Eye (tissue), 1 donor: ENCODE measurements around the gene PIAS3.
"Not testable (repeated sequence)": the region's sequence is repeated elsewhere in the genome, so short reads cannot be mapped to it uniquely, and the experiment has no call there.

Experiments
- DNase-seq: peaks from one replicate; pipeline ENCODE4 v3.0.0-alpha.2; 2015

The PIAS3 gene

DNA sequence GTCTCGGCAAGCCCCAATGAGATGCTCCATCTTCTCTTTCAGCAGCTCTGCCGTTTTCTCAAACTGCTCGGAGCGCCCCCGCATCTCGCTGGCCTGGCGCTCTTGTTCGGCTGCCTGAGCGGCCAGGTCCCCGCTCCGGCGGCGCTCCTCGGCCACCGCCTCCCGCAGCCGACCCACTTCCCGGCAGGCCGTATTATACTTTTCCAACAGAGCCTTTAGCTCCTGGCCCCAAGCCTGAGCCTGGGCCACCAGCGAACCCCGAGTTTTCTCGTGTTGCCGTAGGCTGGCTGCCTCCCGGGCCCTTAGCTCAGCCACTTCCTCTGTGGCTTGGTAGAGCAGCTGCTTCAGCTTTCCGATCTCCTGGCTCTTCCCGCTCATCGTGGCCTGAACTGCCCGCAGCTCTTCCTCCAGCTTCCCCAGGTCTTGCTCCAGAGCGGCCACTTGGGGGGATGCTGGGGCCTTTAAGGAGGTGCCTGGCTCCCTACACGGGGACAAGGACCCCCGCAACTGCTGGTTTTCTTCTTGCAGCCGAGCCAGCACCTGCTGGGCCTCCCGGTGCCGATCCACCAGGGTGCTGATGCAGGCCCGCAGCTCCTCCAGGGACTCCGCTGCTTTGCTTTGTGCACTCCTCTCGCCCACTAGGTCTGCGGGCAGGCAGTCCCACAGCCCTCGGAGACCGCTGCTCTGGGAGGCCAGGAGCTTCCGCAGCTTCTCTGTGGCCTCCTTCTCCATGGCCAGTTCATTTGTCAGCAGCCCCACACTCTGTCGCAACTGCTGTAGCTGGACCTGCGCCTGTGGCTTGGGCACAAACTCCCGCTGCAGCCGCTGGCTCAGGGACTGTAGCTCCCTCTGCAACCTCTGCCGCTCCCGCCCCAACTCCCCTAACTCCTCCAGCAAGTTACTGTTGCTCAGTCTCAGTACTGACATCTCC, 13.4 kb upstream of the PIAS3 start:
- peak; percentile 87 for DNase-seq

GRCh38 chr1:145868232-145868631, 9.4 kb upstream of the PIAS3 start:
- DNase-seq: no peak

- DNase-seq: peak; percentile 30
Observed at GRCh38 chr1:145863282-145864018, 4.6 kb upstream of the PIAS3 start.

- peak; percentile 93 for DNase-seq
Observed at GRCh38 chr1:145859491-145860023, 676 bp upstream of the PIAS3 start.

- no peak for DNase-seq
Observed at GRCh38 chr1:145858238-145858900, 512 bp downstream of the PIAS3 start.

DNA sequence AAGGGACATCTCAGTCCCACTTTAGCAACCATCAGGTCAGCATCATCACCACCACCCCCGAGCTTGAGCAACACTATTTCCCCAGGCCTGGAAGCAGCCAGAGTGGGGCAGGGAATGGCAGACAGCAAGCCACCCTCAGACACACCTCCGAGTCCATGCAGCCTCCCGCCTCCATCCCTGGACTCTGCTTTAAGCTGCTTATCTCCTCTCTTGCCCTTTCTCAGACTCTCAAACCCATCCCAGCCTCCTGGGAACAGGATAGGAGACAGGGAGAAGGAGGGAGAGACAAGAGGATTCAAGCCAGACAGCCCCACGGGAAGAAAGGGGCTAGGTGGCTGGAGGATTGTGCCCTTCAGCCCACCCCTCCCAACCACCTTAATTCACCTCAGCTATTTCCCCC, 1.7 kb downstream of the PIAS3 start:
- DNase-seq: no peak

DNA sequence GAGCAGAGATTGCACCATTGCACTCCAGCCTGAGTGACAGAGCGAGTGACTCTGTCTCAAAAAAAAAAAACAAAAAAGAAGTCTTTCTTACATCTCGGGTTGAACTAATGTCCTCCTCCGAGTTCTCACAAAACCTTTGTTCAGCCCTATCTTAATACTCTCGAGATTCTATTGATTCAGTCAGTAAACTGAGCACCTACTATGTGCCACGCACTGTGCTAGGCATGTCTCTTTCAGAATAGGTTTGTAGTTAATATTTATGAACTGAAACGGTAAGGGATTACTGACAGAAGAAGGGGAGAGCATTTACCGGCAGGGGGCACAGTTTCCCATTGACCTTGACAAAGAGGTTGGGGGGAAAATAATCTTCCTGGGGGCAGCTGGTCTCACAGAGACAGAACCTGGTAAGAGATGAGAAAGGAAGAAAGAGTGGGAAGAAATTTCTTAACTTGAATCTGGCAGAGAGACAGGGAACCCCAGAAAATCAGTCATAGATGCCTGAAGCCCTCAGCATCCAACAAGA, 3.4 kb downstream of the PIAS3 start:
- no peak for DNase-seq

- no peak for DNase-seq
Observed at GRCh38 chr1:145849356-145850160, 9.3 kb downstream of the PIAS3 start.

DNA sequence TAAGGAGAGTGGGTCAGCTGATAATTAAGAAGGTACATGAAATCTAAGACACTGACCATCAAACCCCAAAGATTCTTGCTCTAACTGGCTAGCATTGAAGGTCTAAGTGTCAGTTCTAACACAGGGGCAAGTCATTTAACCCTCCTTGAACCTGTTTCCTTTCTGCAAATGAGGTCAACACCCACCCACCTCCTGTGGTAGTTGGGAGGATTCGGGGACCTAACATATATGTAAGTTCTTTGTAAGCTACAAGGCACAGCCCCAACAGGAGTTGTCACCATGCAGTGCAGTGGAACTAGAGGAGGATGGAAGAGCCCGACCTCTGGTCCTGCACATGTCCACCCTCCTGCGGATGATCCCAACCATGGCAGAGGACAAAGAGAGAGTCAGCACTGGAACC, 11.1 kb downstream of the PIAS3 start:
- no peak for DNase-seq

DNA sequence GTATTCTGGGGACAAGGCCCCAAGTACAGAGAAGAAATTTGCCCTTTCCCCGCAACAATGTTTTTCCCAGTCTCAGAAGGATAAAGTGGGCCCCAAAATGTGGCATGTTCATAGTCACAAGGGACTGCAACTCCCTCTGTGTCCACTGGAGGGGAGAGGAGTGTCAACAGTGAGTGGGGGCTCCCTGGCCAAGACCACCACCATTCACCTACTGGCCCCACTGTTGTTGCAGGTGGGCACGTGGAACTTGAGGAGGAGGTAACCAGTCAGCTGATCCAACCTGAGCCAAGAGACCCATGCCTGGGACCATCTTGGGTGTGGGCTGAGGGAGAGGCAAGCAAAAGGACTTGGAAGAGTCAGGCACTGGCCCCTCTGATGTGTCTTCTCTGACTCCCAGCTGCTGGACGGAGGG, 12.7 kb downstream of the PIAS3 start:
- DNase-seq: peak; percentile 77

- peak; percentile 93 for DNase-seq
Observed at GRCh38 chr1:145845514-145846161, 13.2 kb downstream of the PIAS3 start, which contains the start of gene NUDT17. Gene NUDT17 (plus strand): TSS chr1:145845630. CDS start chr1:145845641, 11 bp downstream.

GRCh38 chr1:145845144-145845513, 13.8 kb downstream of the PIAS3 start:
- DNase-seq: no peak

DNA sequence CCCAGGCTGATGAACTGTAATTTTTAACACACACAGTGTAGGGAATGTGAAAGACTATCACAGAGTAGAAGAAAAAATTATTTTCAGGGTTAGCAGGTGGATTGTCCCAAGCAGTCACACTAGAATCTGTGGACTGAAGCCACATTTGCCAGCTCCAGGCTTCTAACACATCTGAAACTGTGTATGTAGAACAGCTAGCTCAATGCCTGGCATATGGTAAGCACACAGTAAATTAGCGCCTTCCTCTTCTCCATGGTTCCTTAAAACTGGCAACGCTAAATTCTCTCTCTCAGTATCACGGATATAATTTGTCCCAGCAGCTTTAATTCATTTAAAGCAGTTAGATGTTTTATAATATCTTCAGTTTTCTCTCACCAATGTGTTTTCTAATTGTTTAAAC, 15.8 kb downstream of the PIAS3 start:
- no peak for DNase-seq

DNA sequence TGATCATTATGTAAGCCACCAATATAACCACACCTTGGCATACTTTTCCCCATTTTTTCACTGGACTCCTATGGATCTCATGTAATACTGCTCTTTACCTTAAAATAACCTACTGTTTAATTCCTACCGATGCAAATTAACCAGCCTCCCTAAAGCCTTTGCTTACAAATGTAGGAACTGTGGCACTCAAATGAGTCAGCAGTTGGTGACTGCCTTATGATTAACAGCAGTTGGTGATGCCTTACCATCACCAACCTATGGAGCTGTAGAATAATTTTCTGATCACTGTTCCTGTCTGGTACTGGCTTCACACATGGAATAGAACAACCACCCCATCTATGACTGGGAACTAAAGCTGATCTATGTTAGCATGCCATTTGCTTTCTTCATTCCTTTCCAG, 21.2 kb downstream of the PIAS3 start:
- DNase-seq: no peak

DNA sequence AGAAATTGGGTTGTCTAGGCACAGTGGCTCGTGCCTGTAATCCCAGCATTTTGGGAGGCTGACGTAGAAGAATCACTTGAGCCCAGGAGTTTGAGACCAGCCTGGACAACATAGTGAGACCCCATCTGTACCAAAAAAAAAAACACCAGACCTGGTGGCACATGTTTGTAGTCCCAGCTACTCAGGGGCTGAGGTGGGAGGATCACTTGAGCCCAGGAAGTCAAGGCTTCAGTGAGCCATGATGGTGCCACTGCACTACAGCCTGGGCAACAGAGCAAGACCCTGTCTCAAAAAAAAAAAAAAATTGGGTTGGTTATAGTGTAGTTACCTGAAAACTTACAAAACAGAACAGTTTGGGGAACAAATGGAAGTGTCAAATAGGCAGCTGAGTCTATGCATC, 28.1 kb downstream of the PIAS3 start:
- DNase-seq: not testable (repeated sequence)

DNA sequence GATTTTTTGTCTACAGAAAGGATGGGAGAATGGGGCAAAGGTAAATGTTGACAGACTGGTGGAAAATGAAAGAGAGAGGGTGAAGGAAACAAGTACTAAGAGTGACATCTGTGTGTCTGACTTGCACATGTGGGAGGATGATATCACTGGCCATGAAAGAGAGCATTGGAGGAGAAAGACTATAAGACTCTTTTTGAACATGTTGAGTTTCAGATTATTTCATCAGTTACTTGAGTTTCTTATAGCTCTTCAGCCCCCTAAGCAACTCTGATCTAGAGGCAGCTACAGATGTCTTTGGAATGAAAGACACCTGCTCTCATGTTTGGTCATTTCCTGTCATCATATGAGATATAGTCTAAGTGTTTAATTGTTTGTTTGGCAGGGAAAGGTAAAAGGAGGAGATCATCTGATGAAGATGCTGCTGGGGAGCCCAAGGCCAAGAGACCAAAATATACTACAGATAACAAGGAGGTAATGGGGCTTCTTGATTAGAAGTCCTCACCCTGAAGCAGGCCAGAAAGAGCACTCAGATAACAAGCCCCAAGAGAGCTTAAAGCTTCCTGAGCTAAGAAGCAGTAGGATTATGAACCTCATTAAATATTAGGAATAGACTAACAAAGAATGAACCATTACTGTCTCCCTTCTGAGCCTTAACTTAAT, 30.4 kb downstream of the PIAS3 start:
- no peak for DNase-seq

- DNase-seq: no peak
Observed at GRCh38 chr1:145827966-145828365, 30.9 kb downstream of the PIAS3 start.

GRCh38 chr1:145826030-145826429, 32.9 kb downstream of the PIAS3 start:
- DNase-seq: no peak

GRCh38 chr1:145824499-145824842, 34.4 kb downstream of the PIAS3 start:
- no peak for DNase-seq

DNA sequence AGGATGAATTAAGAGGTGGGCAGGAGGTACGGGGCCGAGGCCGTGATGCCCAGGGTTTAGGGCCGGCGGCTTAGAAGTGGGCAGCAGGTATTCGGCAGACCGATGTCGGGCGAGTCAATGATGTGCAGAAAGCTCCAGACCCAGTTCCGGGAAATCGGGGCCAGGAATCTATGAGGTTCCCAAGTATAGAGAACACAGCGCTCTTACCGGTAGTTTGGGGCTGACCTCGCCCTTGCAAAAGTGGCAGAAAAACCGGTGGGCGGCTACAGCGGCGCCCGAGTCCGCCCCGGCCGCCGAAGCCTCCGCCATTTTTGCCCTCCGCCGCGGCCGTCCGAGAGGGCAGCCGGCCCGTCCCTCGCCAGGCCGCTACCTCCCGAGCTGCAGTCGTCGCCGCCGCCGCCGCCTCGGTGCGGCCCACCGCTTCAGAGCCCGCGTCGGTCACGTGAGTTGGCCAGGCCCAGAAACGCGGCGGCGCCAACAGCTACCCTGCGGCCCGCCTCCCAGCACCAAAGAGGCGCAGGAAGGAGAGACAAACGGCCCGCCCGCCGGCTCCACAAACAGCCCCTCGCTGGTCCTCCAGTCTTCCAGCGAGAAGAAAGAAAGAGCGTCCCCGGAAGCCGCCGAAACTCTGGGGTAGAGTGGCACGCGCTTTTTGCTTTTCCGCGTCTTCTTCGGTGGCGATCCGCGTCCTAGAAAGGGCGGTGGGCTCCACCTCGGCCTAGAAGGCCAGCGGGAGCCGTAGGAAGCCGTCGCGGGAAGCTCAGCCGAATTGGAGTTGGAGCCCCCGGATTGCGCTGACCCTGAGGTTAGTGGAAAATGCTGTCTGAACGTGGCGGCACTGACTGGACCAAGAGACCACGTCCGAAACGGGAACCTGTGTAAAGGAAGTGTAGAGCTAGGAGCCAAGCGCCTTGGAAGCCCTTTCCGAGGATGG, 35.0 kb downstream of the PIAS3 start, which contains the start of the genes POLR3C and RNF115:
POLR3C (plus strand) TSS at position 636 of the 934 bp plus-strand sequence. CDS start 1,577 bp downstream, outside the sequence.
RNF115 (minus strand) TSS at position 531 of the 934 bp plus-strand sequence; CDS start at position 309, 222 bp downstream.
- DNase-seq: peak; percentile 96
